Thoracic aorta (tissue), 2 donors: ENCODE results near the gene MPL. TPM values are rescaled to one million over a fixed set of nuclear protein-coding genes. Genes with fewer than 3 reads are reported as not detected.

ENCODE experiments used
- ATAC-seq: fragments of 150-250 bp; one replicate; pipeline ENCODE4 v1.8.0; 2017; ENCODE audit warnings: low read depth; ENCODE audit not compliant: insufficient number of reproducible peaks, low FRiP score
- DNase-seq: peaks from one replicate; pipeline ENCODE4 v3.0.0-alpha.2; 2020; ENCODE audit warnings: low spot score
- H3K27ac ChIP-seq, 2 donors: fragments of 200-600 bp; sonication (generic); 1 replicate in 1 of 2; 2 replicates in 1 of 2; pipeline ENCODE4 v1.5.1; 2016; ENCODE audit warnings: mild to moderate bottlenecking in 2 of 2, moderate library complexity in 2 of 2
- H3K27me3 ChIP-seq: fragments of 200-600 bp; sonication (generic); replicated peaks from 2 replicates; pipeline ENCODE4 v1.6.0; 2016; ENCODE audit warnings: mild to moderate bottlenecking; ENCODE audit not compliant: insufficient read depth
- H3K36me3 ChIP-seq: fragments of 200-600 bp; sonication (generic); one replicate; pipeline ENCODE4 v1.5.1; 2016
- H3K4me1 ChIP-seq, 2 donors: fragments of 200-600 bp; sonication (generic); 1 replicate in 1 of 2; 2 replicates in 1 of 2; pipeline versions ENCODE4 v1.5.1 to v1.6.0; 2016; ENCODE audit warnings: low read depth in 2 of 2, mild to moderate bottlenecking in 1 of 2; ENCODE audit not compliant: control insufficient read depth in 1 of 2
- H3K4me3 ChIP-seq: fragments of 200-600 bp; sonication (generic); 2 replicates; pipeline ENCODE4 v1.5.1; 2016; ENCODE audit warnings: mild to moderate bottlenecking
- H3K9me3 ChIP-seq: fragments of 200-600 bp; sonication (generic); 2 replicates; pipeline ENCODE4 v1.5.1; 2016
- CTCF ChIP-seq: fragments of 200-600 bp; sonication (generic); IDR thresholded peaks from one replicate; pipeline ENCODE4 v1.5.1; 2019; ENCODE audit warnings: antibody characterized with exemption
- total RNA-seq, 2 donors: library from RNA; depleted of rRNA; stranded (reverse); fragments of >200 nt; gene quantifications; one replicate each; pipeline versions ENCODE4 v1.1.0 to v1.2.3, GENCODE V29; 2016

The MPL gene
- total RNA-seq, 2 donors from 2014 or later: not detected

DNA sequence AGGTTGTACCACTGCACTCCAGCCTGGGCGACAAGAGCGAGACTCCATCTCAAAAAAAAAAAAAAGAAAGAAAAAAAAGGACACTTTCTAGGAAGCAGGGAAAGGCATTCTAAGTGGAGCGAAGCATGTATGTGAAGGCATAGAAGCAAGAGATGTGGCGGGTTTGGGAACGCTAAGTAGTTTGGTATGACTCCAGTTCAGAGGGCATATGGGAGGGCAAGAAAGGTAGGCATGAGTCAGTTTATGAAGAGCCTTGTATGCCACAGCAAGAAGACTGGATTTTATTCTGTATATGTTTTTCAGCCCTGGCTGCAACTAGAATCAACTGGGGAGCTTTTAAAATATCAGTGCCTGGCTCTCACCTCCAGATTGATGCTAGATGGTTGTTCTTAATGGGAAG, 34.6 kb downstream of the MPL start:
- no peak for ATAC-seq

DNA sequence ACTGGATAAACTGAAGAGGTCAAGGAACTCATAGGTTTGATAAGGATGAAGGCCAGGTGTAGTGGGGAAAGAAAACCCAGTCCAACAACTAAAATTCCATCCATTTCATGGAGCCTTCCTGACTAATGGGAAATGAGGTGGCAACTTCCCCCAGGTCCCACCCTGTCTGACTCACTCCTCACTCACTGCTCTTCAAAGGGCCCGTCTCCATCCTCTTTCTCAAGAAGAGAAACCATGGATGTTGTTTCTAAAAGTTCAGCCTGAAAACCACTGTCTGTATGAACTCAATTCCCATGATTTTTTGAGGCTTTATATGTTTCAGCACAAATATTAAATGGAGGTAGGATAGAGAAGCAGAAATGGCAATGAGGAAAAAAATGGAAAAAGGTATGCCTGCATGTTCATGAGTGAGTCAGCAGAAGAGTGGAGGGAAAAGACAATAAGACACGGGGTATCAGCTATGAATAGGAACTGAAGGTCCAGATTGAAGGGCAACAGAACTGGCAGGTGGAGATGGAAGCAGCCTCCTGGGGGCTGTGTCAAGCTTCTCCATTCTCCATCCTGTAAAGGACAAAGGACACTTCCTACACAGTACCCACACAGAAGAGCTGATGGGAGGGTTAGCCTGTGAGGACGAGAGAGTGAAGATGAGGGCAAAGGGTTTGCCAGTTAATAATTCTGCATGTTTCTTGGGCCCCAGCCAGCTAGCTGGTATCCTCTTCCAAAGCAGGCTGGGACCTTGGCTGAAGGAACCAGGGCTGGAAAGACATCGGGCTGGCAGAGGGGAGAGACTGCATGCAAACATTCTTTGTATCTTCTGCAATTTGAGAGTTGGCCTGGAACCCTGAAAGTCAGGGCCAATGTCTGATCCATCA, 35.7 kb downstream of the MPL start:
- Histone ChIP-seq H3K9me3 (no peaks in the 10 kb centered on the region), H3K27ac (peak overlapping the region in 1 of 2 donors; percentile 32), H3K4me3 (no peak overlapping the region), H3K36me3 (no peaks in the 10 kb centered on the region), H3K27me3 (no peaks in the 10 kb centered on the region), H3K4me1 (peaks cover 4 to 7% of the 10 kb centered on the region in 2 donors)
- no peak for ATAC-seq
- no peak for DNase-seq
- TF ChIP-seq CTCF: no peak

More for the DNA sequence above, 34.6 kb downstream of the MPL start:
- Histone ChIP-seq H3K36me3 (no peaks in the 10 kb centered on the region), H3K4me1 (peaks cover 4 to 8% of the 10 kb centered on the region in 2 donors), H3K4me3 (no peak overlapping the region), H3K27me3 (no peaks in the 10 kb centered on the region), H3K27ac (peak overlapping the region in 1 of 2 donors; percentile 32), H3K9me3 (no peaks in the 10 kb centered on the region)
- TF ChIP-seq CTCF: no peak
- DNase-seq: no peak

DNA sequence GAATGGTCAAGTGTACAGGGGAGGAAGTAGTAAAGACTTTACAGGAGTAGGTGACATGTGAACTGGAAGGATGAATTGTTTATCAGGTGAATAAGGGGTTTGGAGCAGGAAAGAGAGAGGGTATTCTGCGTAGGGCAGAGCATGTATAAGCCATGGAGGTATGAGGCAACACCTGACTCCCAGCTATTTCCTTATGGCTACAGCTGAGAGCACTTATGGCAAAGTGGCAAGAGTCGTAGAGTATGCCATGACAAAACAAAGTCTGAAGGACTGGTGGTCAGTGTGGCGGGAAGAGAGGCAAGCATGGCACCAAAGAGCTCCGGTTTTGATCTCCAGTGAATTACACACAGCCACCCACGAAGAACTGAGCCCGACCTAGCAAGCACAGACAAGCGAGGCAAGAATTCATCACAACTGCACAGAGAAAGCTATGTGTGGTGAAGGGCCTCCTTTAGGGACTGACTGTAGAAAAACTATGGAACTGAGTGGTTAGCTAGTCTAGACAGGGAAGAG, 39.2 kb downstream of the MPL start:
- ATAC-seq: no peak
- H3K36me3 ChIP-seq: no peaks in the 10 kb centered on the region

GRCh38 chr1:43377831-43378230, 40.2 kb downstream of the MPL start:
- no peak for ATAC-seq
- Histone ChIP-seq H3K36me3 (peaks cover 3% of the 10 kb centered on the region), H3K27ac (no peak overlapping the region), H3K27me3 (no peaks in the 10 kb centered on the region), H3K4me1 (no peaks in the 10 kb centered on the region), H3K9me3 (no peaks in the 10 kb centered on the region), H3K4me3 (no peak overlapping the region)
- no peak for DNase-seq
- TF ChIP-seq CTCF: no peak

More for the DNA sequence above, 39.2 kb downstream of the MPL start:
- no peak for TF ChIP-seq CTCF
- no peaks in the 10 kb centered on the region for H3K9me3 ChIP-seq
- H3K27me3 ChIP-seq: no peaks in the 10 kb centered on the region
- no peak overlapping the region for H3K27ac ChIP-seq
- no peak overlapping the region for H3K4me3 ChIP-seq
- no peak for DNase-seq
- H3K4me1 ChIP-seq: no peaks in the 10 kb centered on the region

- no peak for TF ChIP-seq CTCF
- DNase-seq (no peak), ATAC-seq (no peak)
- Histone ChIP-seq H3K27ac (no peak overlapping the region), H3K9me3 (no peaks in the 10 kb centered on the region), H3K36me3 (peaks cover 18% of the 10 kb centered on the region), H3K4me1 (no peaks in the 10 kb centered on the region), H3K4me3 (no peak overlapping the region), H3K27me3 (no peaks in the 10 kb centered on the region)
Measured at GRCh38 chr1:43379476-43379875, 41.9 kb downstream of the MPL start.
